Spleen (tissue), 11 donors: ENCODE results near the gene CILP2. TPM values are rescaled to one million over a fixed set of nuclear protein-coding genes. Genes with fewer than 3 reads are reported as not detected.

Experiments
- DNase-seq: peaks from one replicate; pipeline ENCODE4 v3.0.0-alpha.2; 2020
- H3K27ac ChIP-seq, 8 donors: fragments of 200-600 bp; sonication (generic) in 7 of 8; 1 replicate in 4 of 8; 2 replicates in 4 of 8; pipeline versions ENCODE4 v1.5.0 to v1.8.0; 2016 to 2021; ENCODE audit warnings: inconsistent platforms in 4 of 8, mild to moderate bottlenecking in 4 of 8, moderate library complexity in 1 of 8
- H3K27me3 ChIP-seq, 7 donors: fragments of 200-600 bp; sonication (generic) in 6 of 7; replicated peaks in 1 of 7; 1 replicate in 4 of 7; 2 replicates in 3 of 7; pipeline versions ENCODE4 v1.5.0 to v1.8.0; 2016 to 2021; ENCODE audit warnings: inconsistent platforms in 3 of 7, mild to moderate bottlenecking in 1 of 7
- H3K36me3 ChIP-seq, 6 donors: fragments of 200-600 bp; sonication (generic) in 5 of 6; 1 replicate in 4 of 6; 2 replicates in 2 of 6; pipeline versions ENCODE4 v1.5.0 to v1.8.0; 2016 to 2021; ENCODE audit warnings: inconsistent platforms in 2 of 6
- H3K4me1 ChIP-seq, 6 donors: fragments of 200-600 bp; sonication (generic) in 5 of 6; 1 replicate in 3 of 6; 2 replicates in 3 of 6; pipeline versions ENCODE4 v1.5.0 to v1.8.0; 2016 to 2021; ENCODE audit warnings: inconsistent platforms in 3 of 6
- H3K4me3 ChIP-seq, 8 donors: fragments of 200-600 bp; sonication (generic) in 7 of 8; 1 replicate in 4 of 8; 2 replicates in 4 of 8; pipeline versions ENCODE4 v1.5.0 to v1.8.0; 2016 to 2021; ENCODE audit warnings: inconsistent platforms in 4 of 8, mild to moderate bottlenecking in 4 of 8, moderate library complexity in 2 of 8
- H3K9me3 ChIP-seq, 8 donors: fragments of 200-600 bp; sonication (generic) in 7 of 8; 1 replicate in 4 of 8; 2 replicates in 4 of 8; pipeline versions ENCODE4 v1.5.0 to v1.8.0; 2016 to 2021; ENCODE audit warnings: inconsistent platforms in 4 of 8
- POLR2A ChIP-seq, 3 donors: fragments of 450-650 bp; IDR thresholded peaks; one replicate each; pipeline ENCODE4 v1.5.1; 2017; ENCODE audit warnings: antibody characterized with exemption in 3 of 3, mild to moderate bottlenecking in 1 of 3
- POLR2AphosphoS5 ChIP-seq, 3 donors: sonication (generic); formaldehyde crosslinking; IDR thresholded peaks; one replicate each; pipeline ENCODE4 v1.5.1; 2017; ENCODE audit warnings: antibody characterized with exemption in 3 of 3
- WGBS, 5 donors: extraction: QIAGEN DNeasy Blood & Tissue Kit in 3 of 5; methylation state at CpG; one replicate each; pipeline versions ENCODE4 v1.1.5 to v1.1.7; 2013 to 2018; 5-methylcytosine and 5-hydroxymethylcytosine counted together
- intact Hi-C: fragments of 100-400 bp; cut with DNase I; formaldehyde crosslinking; loops from one replicate; pipeline ENCODE4 v1.15.0; 2023; ENCODE audit warnings: low total_unique reads
- polyA plus RNA-seq, 3 donors: library from polyadenylated mRNA; stranded (reverse); fragments of 200-250 nt; gene quantifications; one replicate each; pipeline ENCODE4 v1.2.1, GENCODE V29; 2013
- total RNA-seq, 7 donors: library from RNA; depleted of rRNA in 3 of 7; stranded (reverse); fragments of >200 nt in 3 of 7; fragmentation: NEBNext Ultra II Directional in 4 of 7; extraction: Animal tissue kit (Norgen Biotek cat#: 25700) in 4 of 7; gene quantifications; one replicate each; pipeline versions ENCODE4 v1.1.0 to v1.2.1, GENCODE V29; 2016 to 2021
- TF ChIP-seq, protein P1 (sequence below), 11 experiments: fragments of 200-600 bp in 7 of 11; fragments of 450-650 bp in 4 of 11; sonication (generic) in 4 of 11; IDR thresholded peaks in 8 of 11; conservative IDR thresholded peaks in 3 of 11; 1 replicate in 7 of 11; 2 replicates in 4 of 11; pipeline versions ENCODE4 v1.4.0 to v1.8.0; 2016 to 2021; ENCODE audit warnings: antibody characterized with exemption in 11 of 11, inconsistent platforms in 4 of 11, mild to moderate bottlenecking in 1 of 11
- donor health status: healthy with polysubstance abuse.
- donor health status: DM: no; HTN: no; CAD: no; lungs with moderate emphysema.
- donor health status: DM: no; HTN: no; CAD: no.
- donor health status: Bipolar disorder and iron deficiency.
- donor health status: healthy.
- donor health status: DM: no; HTN: no; CAD: no.
- donor health status: DM: yes; HTN: yes; CAD: no.

Gene CILP2
- total and polyA plus RNA-seq, 10 donors, result 0.15 to 1.3 (median 0.43) TPM; not detected in 1

DNA sequence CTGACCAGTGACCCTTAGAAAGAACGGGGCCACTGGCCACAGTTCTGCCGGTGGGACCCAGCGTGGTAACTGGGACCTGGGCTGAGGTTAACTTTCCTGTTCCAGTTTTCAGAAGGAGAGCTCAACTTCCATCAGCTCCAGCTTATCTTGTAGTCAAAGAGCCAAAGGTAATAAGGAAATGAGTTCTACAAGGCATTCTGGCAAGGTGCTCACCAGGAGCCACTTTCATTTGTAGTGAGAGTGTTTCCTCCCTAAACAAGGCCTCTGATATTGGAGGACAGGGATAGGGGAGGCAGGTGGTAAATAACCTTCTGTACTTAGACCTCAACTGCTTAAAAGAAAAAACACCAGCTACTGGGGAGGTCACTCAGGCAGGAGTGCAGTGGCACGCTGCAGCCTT, 42.4 kb downstream of the CILP2 start:
- no peak for DNase-seq
- TF ChIP-seq POLR2AphosphoS5 (IDR thresholded peaks at IDR 0.05) (no peak), POLR2A (IDR thresholded peaks at IDR 0.05) (no peak)
- TF ChIP-seq, protein P1, sequence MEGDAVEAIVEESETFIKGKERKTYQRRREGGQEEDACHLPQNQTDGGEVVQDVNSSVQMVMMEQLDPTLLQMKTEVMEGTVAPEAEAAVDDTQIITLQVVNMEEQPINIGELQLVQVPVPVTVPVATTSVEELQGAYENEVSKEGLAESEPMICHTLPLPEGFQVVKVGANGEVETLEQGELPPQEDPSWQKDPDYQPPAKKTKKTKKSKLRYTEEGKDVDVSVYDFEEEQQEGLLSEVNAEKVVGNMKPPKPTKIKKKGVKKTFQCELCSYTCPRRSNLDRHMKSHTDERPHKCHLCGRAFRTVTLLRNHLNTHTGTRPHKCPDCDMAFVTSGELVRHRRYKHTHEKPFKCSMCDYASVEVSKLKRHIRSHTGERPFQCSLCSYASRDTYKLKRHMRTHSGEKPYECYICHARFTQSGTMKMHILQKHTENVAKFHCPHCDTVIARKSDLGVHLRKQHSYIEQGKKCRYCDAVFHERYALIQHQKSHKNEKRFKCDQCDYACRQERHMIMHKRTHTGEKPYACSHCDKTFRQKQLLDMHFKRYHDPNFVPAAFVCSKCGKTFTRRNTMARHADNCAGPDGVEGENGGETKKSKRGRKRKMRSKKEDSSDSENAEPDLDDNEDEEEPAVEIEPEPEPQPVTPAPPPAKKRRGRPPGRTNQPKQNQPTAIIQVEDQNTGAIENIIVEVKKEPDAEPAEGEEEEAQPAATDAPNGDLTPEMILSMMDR (IDR thresholded peaks at IDR 0.05 in 8 of 11, conservative IDR thresholded peaks at IDR 0.05 in 3 of 11), result no peak
- WGBS, 5 donors, result 91 to 96% (median 94%) methylated on average over 4 of the region's 4 CpGs

DNA sequence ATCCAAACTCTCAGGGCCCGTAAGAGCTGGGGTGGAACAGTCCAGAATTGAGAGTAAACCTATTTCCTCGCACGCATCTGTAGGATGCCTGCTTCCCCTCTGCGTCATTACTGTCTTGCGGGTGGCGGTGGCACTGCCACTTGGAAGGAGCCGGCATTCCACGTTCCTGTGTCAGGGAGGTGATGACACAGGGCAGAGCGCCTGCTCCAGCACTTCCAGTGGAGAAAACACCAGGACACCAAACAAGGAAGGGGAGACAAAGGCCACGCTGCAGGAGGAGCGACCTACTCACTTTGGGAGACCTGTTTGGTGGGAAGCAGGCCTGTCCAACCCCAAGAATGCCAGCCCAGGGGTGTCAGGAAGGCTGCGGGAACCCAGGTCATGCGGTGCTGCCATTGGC, 43.3 kb downstream of the CILP2 start:
- DNase-seq, result no peak
- H3K9me3 ChIP-seq, result no peaks in the 10 kb centered on the region
- H3K4me1 ChIP-seq, result no peaks in the 10 kb centered on the region
- WGBS, 5 donors, result 89 to 95% (median 92%) methylated on average over 13 of the region's 13 CpGs
- no peak overlapping the region for H3K27ac ChIP-seq
- intact Hi-C loops, result no loop called here
- no peaks in the 10 kb centered on the region for H3K36me3 ChIP-seq
- no peaks in the 10 kb centered on the region for H3K27me3 ChIP-seq
- H3K4me3 ChIP-seq, result no peak overlapping the region
- TF ChIP-seq POLR2AphosphoS5 (IDR thresholded peaks at IDR 0.05) (no peak), POLR2A (IDR thresholded peaks at IDR 0.05) (no peak)
- TF ChIP-seq, protein P1 (IDR thresholded peaks at IDR 0.05 in 8 of 11, conservative IDR thresholded peaks at IDR 0.05 in 3 of 11), result no peak

More for the DNA sequence above, 42.4 kb downstream of the CILP2 start:
- H3K27me3 ChIP-seq, result no peaks in the 10 kb centered on the region
- intact Hi-C loops, result no loop called here
- no peak overlapping the region for H3K4me3 ChIP-seq
- H3K27ac ChIP-seq, result no peak overlapping the region
- no peaks in the 10 kb centered on the region for H3K9me3 ChIP-seq
- H3K4me1 ChIP-seq, result no peaks in the 10 kb centered on the region
- no peaks in the 10 kb centered on the region for H3K36me3 ChIP-seq

DNA sequence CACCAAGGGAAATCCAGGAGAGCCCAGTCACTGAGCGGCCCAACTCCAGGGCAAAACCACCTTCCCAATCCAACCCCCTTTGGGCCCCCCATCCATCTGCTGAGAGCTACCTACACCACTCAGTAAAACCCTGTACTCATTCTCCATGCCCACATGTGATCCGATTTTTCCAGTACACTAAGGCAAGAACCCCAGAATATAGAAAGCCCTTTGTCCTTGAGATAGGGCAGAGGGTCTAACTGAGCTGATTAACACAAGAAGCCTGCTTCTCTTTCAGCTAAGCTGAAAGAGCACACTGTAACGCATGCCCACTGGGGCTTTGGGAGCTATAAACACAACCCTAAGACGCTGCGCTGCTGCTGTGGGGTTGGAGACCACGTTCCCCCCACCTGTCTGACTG, 44.4 kb downstream of the CILP2 start:
- Histone ChIP-seq H3K4me1 (no peaks in the 10 kb centered on the region), H3K9me3 (no peaks in the 10 kb centered on the region), H3K4me3 (no peak overlapping the region), H3K27ac (no peak overlapping the region), H3K36me3 (no peaks in the 10 kb centered on the region), H3K27me3 (no peaks in the 10 kb centered on the region)
- no peak for DNase-seq
- WGBS, 5 donors, result 89 to 98% (median 91%) methylated on average over 6 of the region's 6 CpGs
- intact Hi-C loops, result no loop called here
- TF ChIP-seq, protein P1 (IDR thresholded peaks at IDR 0.05 in 8 of 11, conservative IDR thresholded peaks at IDR 0.05 in 3 of 11), result no peak
- TF ChIP-seq POLR2AphosphoS5 (IDR thresholded peaks at IDR 0.05), result no peak
- no peak for TF ChIP-seq POLR2A (IDR thresholded peaks at IDR 0.05)

DNA sequence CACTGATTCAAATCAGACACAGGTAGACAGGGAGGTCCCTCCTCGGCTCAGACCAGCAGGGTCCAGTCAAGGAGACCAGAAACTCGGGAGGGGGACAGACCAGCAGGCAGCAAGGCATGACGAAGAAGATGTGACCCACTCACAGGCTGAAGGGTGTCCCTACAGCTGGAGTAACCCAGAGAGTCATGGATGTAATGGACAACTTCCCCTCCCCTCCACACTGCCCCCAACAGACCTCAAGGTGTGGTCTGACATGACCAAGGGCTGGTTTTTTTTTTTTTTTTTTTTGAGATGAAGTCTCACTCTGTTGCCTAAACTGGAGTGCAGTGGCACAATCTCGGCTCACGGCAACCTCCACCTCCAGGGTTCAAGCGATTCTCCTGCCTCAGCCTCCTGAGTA, 46.3 kb downstream of the CILP2 start:
- 83 to 92% (median 89%) methylated on average over 6 of the region's 6 CpGs for WGBS, 5 donors
- H3K27me3 ChIP-seq, result no peaks in the 10 kb centered on the region
- no peak for DNase-seq
- no peaks in the 10 kb centered on the region for H3K9me3 ChIP-seq
- peaks cover 0 to 3% (median 0%) of the 10 kb centered on the region in 6 donors for H3K4me1 ChIP-seq
- no peak for TF ChIP-seq POLR2AphosphoS5 (IDR thresholded peaks at IDR 0.05)
- TF ChIP-seq, protein P1 (IDR thresholded peaks at IDR 0.05 in 8 of 11, conservative IDR thresholded peaks at IDR 0.05 in 3 of 11), result no peak
- TF ChIP-seq POLR2A (IDR thresholded peaks at IDR 0.05), result no peak
- no peak overlapping the region for H3K4me3 ChIP-seq
- H3K27ac ChIP-seq, result no peak overlapping the region
- intact Hi-C loops, result no loop called here
- H3K36me3 ChIP-seq, result no peaks in the 10 kb centered on the region
